Kidney (tissue), 14 donors: ENCODE results near the gene ESRRG. TPM values are rescaled to one million over a fixed set of nuclear protein-coding genes. Genes with fewer than 3 reads are reported as not detected.

Experiments used
- DNase-seq, 5 donors: peaks; one replicate each; pipeline ENCODE4 v3.0.0-alpha.2; 2013 to 2020
- FAIRE-seq: peaks from 2 replicates; lab custom pipeline; 2012; peaks lifted over from hg19 to GRCh38; lab: Jason Lieb, UNC
- H3K27ac ChIP-seq, 2 donors: one replicate each; pipeline ENCODE4 v1.7.0; 2013; ENCODE audit warnings: low read depth in 2 of 2, low read length in 2 of 2, inconsistent platforms in 1 of 2
- H3K27me3 ChIP-seq: one replicate; pipeline ENCODE4 v1.7.1; 2013; ENCODE audit warnings: low read length, inconsistent platforms; ENCODE audit not compliant: control insufficient read depth, insufficient read depth
- H3K36me3 ChIP-seq, 3 donors: one replicate each; pipeline versions ENCODE4 v1.7.0 to v1.7.1; 2013; ENCODE audit warnings: low read length in 3 of 3, control low read depth in 1 of 3, inconsistent platforms in 1 of 3; ENCODE audit not compliant: insufficient read depth in 3 of 3, control insufficient read depth in 2 of 3
- H3K4me1 ChIP-seq, 3 donors: one replicate each; pipeline versions ENCODE4 v1.7.0 to v1.7.1; 2013; ENCODE audit warnings: low read length in 3 of 3, inconsistent platforms in 1 of 3, low read depth in 1 of 3; ENCODE audit not compliant: control insufficient read depth in 2 of 3, insufficient read depth in 2 of 3
- H3K4me3 ChIP-seq, 3 donors: one replicate each; pipeline versions ENCODE4 v1.7.0 to v1.8.1; 2013; ENCODE audit warnings: low read length in 3 of 3, control low read depth in 1 of 3, inconsistent platforms in 1 of 3
- H3K9ac ChIP-seq, 3 donors: one replicate each; pipeline versions ENCODE4 v1.7.0 to v1.7.1; 2013; ENCODE audit warnings: low read length in 3 of 3, control low read depth in 1 of 3, inconsistent platforms in 1 of 3
- H3K9me3 ChIP-seq, 3 donors: one replicate each; pipeline versions ENCODE4 v1.7.0 to v1.7.1; 2013; ENCODE audit warnings: low read length in 3 of 3, control low read depth in 1 of 3, inconsistent platforms in 1 of 3; ENCODE audit not compliant: control insufficient read depth in 2 of 3, insufficient read depth in 1 of 3
- intact Hi-C: fragments of 100-400 bp; cut with DNase I; formaldehyde crosslinking; loops from one replicate; pipeline ENCODE4 v1.11.1; 2022
- polyA plus RNA-seq: library from polyadenylated mRNA; stranded (reverse); fragments of 350-450 nt; fragmentation: Illumina TruSeq; extraction: RNeasy Lipid Tissue Mini Kit (QIAGEN cat#74804); gene quantifications from one replicate; pipeline ENCODE4 v1.2.3, GENCODE V29; 2014; ENCODE audit warnings: low read depth, low replicate concordance; ENCODE audit not compliant: insufficient read depth
- total RNA-seq: library from RNA; stranded (reverse); fragmentation: NEBNext Ultra II Directional; extraction: Animal tissue kit (Norgen Biotek cat#: 25700); gene quantifications from one replicate; pipeline ENCODE4 v1.2.1, GENCODE V29; 2021
- TF ChIP-seq, protein P1 (sequence below): IDR thresholded peaks from 3 replicates; pipeline ENCODE4 v1.5.1; 2012; ENCODE audit warnings: mild to moderate bottlenecking, moderate library complexity, borderline replicate concordance; ENCODE audit not compliant: insufficient read depth; ENCODE audit errors: extremely low read depth
- donor health status: control.
- donor health status: control.
- donor health status: control.
- donor health status: control.
- donor health status: control.
- donor health status: DM: yes; HTN: yes; CAD: no.
- donor health status: Normal renal cell carcinoma (clear cell type).

Gene ESRRG
- total and polyA plus RNA-seq, 2 donors from 2014 or later: 11.9 to 25.3 TPM

DNA sequence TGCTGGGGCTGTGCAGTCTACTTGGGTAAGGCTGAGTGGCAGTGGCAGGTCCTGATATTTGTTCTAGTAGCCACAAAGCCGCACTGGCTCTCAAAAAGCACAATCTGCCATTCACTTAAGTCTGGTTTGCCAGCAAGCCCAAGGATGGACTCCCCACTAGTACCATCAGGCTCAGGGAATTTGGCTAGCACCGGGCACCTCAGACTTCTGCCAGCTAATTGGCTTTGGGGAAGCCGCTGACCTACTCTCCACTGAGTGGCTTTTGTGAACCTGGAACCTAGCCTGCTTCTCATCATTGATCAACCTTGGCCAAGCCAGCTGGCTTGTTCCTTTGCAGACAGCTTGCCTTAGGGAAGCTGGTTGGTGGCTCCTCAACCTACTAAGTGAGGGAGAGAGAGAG is 83.1 kb downstream of the ESRRG start:
- H3K27me3 ChIP-seq: no peaks in the 10 kb centered on the region
- H3K4me3 ChIP-seq: no peak overlapping the region
- H3K9ac ChIP-seq: no peak overlapping the region
- no peaks in the 10 kb centered on the region for H3K4me1 ChIP-seq
- H3K27ac ChIP-seq: no peak overlapping the region
- no peaks in the 10 kb centered on the region for H3K9me3 ChIP-seq
- FAIRE-seq: no peak
- DNase-seq: no peak
- no peaks in the 10 kb centered on the region for H3K36me3 ChIP-seq
- TF ChIP-seq, protein P1, sequence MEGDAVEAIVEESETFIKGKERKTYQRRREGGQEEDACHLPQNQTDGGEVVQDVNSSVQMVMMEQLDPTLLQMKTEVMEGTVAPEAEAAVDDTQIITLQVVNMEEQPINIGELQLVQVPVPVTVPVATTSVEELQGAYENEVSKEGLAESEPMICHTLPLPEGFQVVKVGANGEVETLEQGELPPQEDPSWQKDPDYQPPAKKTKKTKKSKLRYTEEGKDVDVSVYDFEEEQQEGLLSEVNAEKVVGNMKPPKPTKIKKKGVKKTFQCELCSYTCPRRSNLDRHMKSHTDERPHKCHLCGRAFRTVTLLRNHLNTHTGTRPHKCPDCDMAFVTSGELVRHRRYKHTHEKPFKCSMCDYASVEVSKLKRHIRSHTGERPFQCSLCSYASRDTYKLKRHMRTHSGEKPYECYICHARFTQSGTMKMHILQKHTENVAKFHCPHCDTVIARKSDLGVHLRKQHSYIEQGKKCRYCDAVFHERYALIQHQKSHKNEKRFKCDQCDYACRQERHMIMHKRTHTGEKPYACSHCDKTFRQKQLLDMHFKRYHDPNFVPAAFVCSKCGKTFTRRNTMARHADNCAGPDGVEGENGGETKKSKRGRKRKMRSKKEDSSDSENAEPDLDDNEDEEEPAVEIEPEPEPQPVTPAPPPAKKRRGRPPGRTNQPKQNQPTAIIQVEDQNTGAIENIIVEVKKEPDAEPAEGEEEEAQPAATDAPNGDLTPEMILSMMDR: no peak
- intact Hi-C loops: no loop called here

DNA sequence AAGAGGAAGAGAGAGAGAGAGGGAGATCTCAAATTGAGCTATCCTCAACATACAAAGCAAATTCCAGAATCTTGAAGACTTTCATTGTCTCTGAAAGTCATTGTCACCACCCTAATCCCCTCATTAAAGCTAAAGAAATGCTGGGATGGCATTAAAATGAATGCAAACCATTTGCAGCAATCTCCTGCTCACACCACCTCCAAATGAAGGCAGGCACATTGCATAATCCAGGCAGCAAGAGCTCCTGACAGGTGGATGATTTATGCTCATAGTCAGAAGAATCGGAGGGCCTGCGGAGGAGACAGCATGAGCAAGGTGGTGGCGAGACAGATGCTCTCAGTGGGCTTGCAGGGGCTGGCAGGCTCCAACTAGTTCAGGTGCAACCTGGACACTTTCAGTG is 90.2 kb downstream of the ESRRG start:
- H3K9me3 ChIP-seq: no peaks in the 10 kb centered on the region
- no peak overlapping the region for H3K4me3 ChIP-seq
- H3K27ac ChIP-seq: no peak overlapping the region
- H3K36me3 ChIP-seq: no peaks in the 10 kb centered on the region
- FAIRE-seq: no peak
- intact Hi-C loops: no loop called here
- TF ChIP-seq, protein P1: no peak
- H3K27me3 ChIP-seq: no peaks in the 10 kb centered on the region
- H3K9ac ChIP-seq: no peak overlapping the region
- DNase-seq: no peak
- H3K4me1 ChIP-seq: no peaks in the 10 kb centered on the region

DNA sequence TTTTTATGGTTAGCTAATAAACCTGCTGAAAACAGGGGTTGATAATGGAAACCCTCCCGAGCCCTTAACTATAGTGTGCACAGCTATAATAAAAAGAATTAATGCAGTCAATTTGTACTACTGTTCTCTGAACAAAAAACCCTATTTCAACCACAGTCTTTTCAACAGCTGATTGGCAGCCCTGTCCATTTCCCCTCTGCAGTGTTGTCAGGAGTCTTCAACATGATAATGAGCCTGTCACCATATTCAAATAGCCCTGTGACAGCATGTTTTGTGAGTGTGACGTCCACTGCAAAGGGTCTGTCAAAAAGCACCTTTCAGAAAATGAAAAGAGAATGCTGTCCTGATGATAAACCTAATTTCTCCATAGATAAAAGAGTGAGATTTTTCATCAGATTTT is 92.7 kb downstream of the ESRRG start:
- intact Hi-C loops: no loop called here
- no peak overlapping the region for H3K27ac ChIP-seq
- TF ChIP-seq, protein P1: no peak

DNA sequence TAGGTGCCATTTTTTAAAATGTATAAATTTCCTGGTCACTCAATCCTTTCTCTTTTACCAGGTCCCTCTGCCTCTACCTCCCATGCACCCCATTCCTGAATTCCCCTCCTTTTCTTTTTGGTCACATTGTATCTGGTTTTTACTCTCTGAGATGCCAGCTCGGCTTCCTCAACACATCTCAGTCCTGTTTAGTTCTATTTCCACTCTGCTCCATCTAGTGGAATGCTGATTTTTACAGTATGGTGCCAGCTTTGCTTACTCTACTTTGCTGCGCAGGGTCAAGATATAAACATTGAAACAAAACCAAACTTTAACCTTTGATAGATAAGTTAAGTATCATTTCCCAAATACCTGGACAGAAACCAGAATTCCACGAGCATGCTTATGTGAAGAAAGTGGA is 96.0 kb downstream of the ESRRG start:
- no peaks in the 10 kb centered on the region for H3K4me1 ChIP-seq
- DNase-seq (no peak), FAIRE-seq (no peak)
- H3K9me3 ChIP-seq: no peaks in the 10 kb centered on the region
- H3K4me3 ChIP-seq: no peak overlapping the region
- H3K9ac ChIP-seq: no peak overlapping the region
- TF ChIP-seq, protein P1: no peak
- intact Hi-C loops: no loop called here
- no peaks in the 10 kb centered on the region for H3K36me3 ChIP-seq
- no peaks in the 10 kb centered on the region for H3K27me3 ChIP-seq
- no peak overlapping the region for H3K27ac ChIP-seq

More for the DNA sequence above, 92.7 kb downstream of the ESRRG start:
- no peak overlapping the region for H3K4me3 ChIP-seq
- H3K27me3 ChIP-seq: no peaks in the 10 kb centered on the region
- H3K9me3 ChIP-seq: no peaks in the 10 kb centered on the region
- no peaks in the 10 kb centered on the region for H3K36me3 ChIP-seq
- no peak overlapping the region for H3K9ac ChIP-seq
- H3K4me1 ChIP-seq: no peaks in the 10 kb centered on the region
- no peak for FAIRE-seq
- no peak for DNase-seq
